Pancreas (tissue), 10 donors: ENCODE results near the gene GAS6. TPM values are rescaled to one million over a fixed set of nuclear protein-coding genes. Genes with fewer than 3 reads are reported as not detected.

Source experiments
- ATAC-seq, 4 donors: fragments of 200-7000 bp; cut with Tn5 transposase; one replicate each; pipeline versions ENCODE4 v1.8.0 to v1.9.1; 2020; ENCODE audit warnings: mild to moderate bottlenecking in 4 of 4, moderate library complexity in 4 of 4
- DNase-seq, 6 donors: peaks; one replicate each; pipeline ENCODE4 v3.0.0-alpha.2; 2020
- FAIRE-seq: peaks from 2 replicates; lab custom pipeline; 2012; peaks lifted over from hg19 to GRCh38; lab: Jason Lieb, UNC
- H3K27ac ChIP-seq, 4 donors: fragments of 200-600 bp; sonication (generic); 1 replicate in 3 of 4; 2 replicates in 1 of 4; pipeline versions ENCODE4 v1.5.0 to v1.8.0; 2020
- H3K27me3 ChIP-seq, 4 donors: fragments of 200-600 bp; one replicate each; pipeline ENCODE4 v1.8.0; 2021
- H3K36me3 ChIP-seq, 3 donors: fragments of 200-600 bp; sonication (generic) in 1 of 3; one replicate each; pipeline versions ENCODE4 v1.5.0 to v1.8.0; 2020 to 2021
- H3K4me1 ChIP-seq, 3 donors: fragments of 200-600 bp; one replicate each; pipeline ENCODE4 v1.8.0; 2021
- H3K4me3 ChIP-seq, 4 donors: fragments of 200-600 bp; sonication (generic) in 2 of 4; one replicate each; pipeline versions ENCODE4 v1.5.0 to v1.8.0; 2020 to 2021
- H3K9me3 ChIP-seq, 4 donors: fragments of 200-600 bp; one replicate each; pipeline ENCODE4 v1.8.0; 2021
- WGBS, 2 donors: extraction: QIAGEN DNeasy Blood & Tissue Kit; methylation state at CpG; one replicate each; pipeline ENCODE4 v1.1.7; 2013; 5-methylcytosine and 5-hydroxymethylcytosine counted together
- intact Hi-C, 3 donors: fragments of 100-400 bp; cut with DNase I; formaldehyde crosslinking; loops; one replicate each; pipeline versions ENCODE4 v1.11.1 to v1.14.2; 2022
- polyA plus RNA-seq, 2 donors: library from polyadenylated mRNA; stranded (reverse); fragments of 200-250 nt; gene quantifications; one replicate each; pipeline ENCODE4 v1.2.3, GENCODE V29; 2013
- total RNA-seq, 6 donors: library from RNA; stranded (reverse); fragmentation: NEBNext Ultra II Directional in 4 of 6; extraction: Animal tissue kit (Norgen Biotek cat#: 25700) in 4 of 6; gene quantifications; one replicate each; pipeline versions ENCODE4 v1.2.1 to v1.2.4, GENCODE V29; 2021 to 2023
- TF ChIP-seq, protein P1 (sequence below), 4 donors: fragments of 200-600 bp; sonication (generic) in 3 of 4; IDR thresholded peaks; one replicate each; pipeline versions ENCODE4 v1.5.0 to v1.8.0; 2021; ENCODE audit warnings: antibody characterized with exemption in 4 of 4
- donor health status: healthy with polysubstance abuse.
- donor health status: DM: no; HTN: no; CAD: no; lungs with moderate emphysema.
- donor health status: DM: no; HTN: no; CAD: no.
- donor health status: control.
- donor health status: control.
- donor health status: Bipolar disorder and iron deficiency.
- donor health status: DM: yes; HTN: yes; CAD: no.
- donor health status: DM: no; HTN: no; CAD: no.
- donor health status: DM: no; HTN: no; CAD: no.
- donor health status: DM: yes; HTN: yes; CAD: no.

The GAS6 gene
- total and polyA plus RNA-seq, 8 donors: 24.3 to 124 (median 42.2) TPM

DNA sequence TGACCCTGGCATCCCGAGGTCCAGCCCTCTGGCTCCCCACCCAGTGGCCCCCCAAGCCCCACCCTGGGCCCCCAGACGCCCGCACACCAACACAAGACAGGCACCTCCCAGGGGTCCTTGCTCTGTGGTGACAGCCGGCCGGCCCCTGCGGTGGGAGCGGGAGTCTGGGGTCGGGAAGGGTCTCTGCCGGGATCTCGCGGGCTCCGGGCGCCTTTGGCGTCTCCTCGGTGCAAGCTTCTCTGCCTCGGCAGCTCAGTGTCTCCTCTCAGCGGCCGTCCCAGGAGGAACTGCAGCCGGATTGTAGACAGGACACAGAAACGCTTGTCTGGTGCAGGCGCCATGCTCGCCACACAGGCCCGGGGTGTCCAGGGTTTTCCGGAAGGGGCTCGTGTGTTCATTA lies 61.1 kb downstream of the GAS6 start:
- FAIRE-seq: no peak
- Histone ChIP-seq H3K9me3 (no peaks in the 10 kb centered on the region), H3K4me3 (no peak overlapping the region), H3K27ac (no peak overlapping the region), H3K4me1 (no peaks in the 10 kb centered on the region), H3K27me3 (no peaks in the 10 kb centered on the region), H3K36me3 (no peaks in the 10 kb centered on the region)
- TF ChIP-seq, protein P1, sequence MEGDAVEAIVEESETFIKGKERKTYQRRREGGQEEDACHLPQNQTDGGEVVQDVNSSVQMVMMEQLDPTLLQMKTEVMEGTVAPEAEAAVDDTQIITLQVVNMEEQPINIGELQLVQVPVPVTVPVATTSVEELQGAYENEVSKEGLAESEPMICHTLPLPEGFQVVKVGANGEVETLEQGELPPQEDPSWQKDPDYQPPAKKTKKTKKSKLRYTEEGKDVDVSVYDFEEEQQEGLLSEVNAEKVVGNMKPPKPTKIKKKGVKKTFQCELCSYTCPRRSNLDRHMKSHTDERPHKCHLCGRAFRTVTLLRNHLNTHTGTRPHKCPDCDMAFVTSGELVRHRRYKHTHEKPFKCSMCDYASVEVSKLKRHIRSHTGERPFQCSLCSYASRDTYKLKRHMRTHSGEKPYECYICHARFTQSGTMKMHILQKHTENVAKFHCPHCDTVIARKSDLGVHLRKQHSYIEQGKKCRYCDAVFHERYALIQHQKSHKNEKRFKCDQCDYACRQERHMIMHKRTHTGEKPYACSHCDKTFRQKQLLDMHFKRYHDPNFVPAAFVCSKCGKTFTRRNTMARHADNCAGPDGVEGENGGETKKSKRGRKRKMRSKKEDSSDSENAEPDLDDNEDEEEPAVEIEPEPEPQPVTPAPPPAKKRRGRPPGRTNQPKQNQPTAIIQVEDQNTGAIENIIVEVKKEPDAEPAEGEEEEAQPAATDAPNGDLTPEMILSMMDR (IDR thresholded peaks at IDR 0.05): no peak
- intact Hi-C loops: no loop called here
- WGBS, 2 donors: 55 to 62% methylated on average over 25 of the region's 25 CpGs
- DNase-seq: peak in 2 of 6 donors; percentile 54 to 56
- ATAC-seq: no peak

DNA sequence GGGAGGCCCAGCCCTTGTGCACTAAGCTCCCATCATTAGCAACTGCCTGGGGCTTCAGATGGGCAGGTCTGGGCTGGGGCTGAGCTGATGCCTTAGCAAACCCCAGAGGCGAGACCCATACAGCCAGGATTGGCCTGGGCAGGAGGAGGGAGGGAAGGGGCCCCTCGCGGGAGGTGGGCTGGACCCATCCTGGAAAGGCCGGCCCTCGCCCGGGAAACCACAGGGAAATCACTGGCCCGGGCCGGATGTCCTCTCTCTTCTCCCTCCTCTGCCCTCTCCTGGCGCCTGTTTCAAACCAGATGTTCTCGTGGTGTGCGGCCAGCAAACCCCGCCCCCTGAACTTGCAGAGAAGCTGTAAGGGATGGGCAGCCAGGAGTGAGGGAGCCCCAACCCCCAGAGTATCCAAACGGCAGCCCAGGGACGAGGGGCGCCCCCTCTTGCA lies 61.8 kb downstream of the GAS6 start:
- H3K27ac ChIP-seq: no peak overlapping the region
- H3K4me3 ChIP-seq: no peak overlapping the region
- TF ChIP-seq, protein P1 (IDR thresholded peaks at IDR 0.05): no peak
- FAIRE-seq: no peak
- no peaks in the 10 kb centered on the region for H3K9me3 ChIP-seq
- peak in 2 of 6 donors; percentile 53 to 56 for DNase-seq
- H3K27me3 ChIP-seq: no peaks in the 10 kb centered on the region
- 24 to 33% methylated on average over 15 of the region's 15 CpGs for WGBS, 2 donors
- H3K4me1 ChIP-seq: no peaks in the 10 kb centered on the region
- peak in 3 of 4 donors; percentile 29 to 51 (median 35) for ATAC-seq
- no peaks in the 10 kb centered on the region for H3K36me3 ChIP-seq
- intact Hi-C loops: no loop called here

DNA sequence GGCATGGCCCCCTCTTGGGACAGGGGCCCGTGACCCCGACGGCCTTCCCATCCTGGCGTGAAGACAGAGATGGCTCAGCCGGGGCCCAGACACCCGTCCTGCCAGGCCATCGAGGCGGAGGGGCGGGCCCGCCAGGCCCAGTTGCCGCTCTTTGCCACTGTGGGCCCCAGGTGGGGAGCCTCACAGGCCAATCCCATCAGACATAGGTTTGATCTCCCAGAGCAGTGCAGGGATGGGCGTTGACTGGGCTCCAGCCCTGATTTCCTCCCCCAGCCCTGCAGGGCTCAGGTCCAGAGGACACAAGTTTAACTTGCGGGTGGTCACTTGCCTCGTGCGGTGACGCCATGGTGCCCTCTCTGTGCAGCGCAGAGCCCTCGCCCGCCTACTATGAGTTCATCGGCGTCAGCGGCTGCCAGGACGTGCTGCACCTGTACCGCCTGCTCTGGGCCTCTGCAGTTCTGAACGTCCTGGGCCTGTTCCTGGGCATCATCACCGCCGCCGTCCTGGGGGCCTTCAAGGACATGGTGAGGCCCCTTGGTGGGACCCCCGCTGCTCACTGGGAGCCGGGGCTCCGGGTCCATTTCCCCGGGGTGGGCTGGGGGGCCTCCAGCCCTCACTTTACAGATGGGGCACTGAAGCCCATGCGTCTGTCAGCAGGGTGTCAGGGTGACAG lies 62.5 kb downstream of the GAS6 start:
- FAIRE-seq (no peak), DNase-seq (peak in 3 of 6 donors; percentile 25 to 62 (median 53))

DNA sequence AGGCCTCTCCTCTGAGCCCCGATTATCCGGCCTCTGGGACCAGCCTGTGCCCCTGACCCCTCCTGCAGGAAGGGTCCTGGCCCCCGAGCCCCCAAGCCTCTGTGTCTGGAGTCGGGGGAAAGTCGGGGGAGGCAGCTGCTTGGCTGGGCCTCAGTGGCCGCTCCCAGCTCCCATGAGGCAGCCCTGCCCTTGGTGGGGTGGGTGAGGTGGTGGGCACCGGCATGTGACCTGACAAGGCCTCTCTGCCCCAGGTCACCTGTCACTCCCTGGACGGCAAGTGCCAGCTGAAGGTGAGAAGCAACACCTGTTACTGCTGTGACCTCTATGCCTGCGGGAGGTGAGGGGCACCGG lies 63.3 kb downstream of the GAS6 start:
- 63 to 77% methylated on average over 9 to 10 of the region's 10 CpGs for WGBS, 2 donors
- Histone ChIP-seq H3K9me3 (no peaks in the 10 kb centered on the region), H3K27me3 (no peaks in the 10 kb centered on the region), H3K36me3 (no peaks in the 10 kb centered on the region), H3K4me1 (no peaks in the 10 kb centered on the region), H3K27ac (no peak overlapping the region), H3K4me3 (no peak overlapping the region)
- DNase-seq: peak in 3 of 6 donors; percentile 17 to 71 (median 47)
- TF ChIP-seq, protein P1 (IDR thresholded peaks at IDR 0.05): no peak
- intact Hi-C loops: no loop called here
- ATAC-seq: no peak
- no peak for FAIRE-seq

More for the DNA sequence above, 62.5 kb downstream of the GAS6 start:
- Histone ChIP-seq H3K27ac (no peak overlapping the region), H3K36me3 (no peaks in the 10 kb centered on the region), H3K9me3 (no peaks in the 10 kb centered on the region), H3K27me3 (no peaks in the 10 kb centered on the region), H3K4me1 (no peaks in the 10 kb centered on the region), H3K4me3 (no peak overlapping the region)
- intact Hi-C loops: no loop called here
- ATAC-seq: no peak
- TF ChIP-seq, protein P1 (IDR thresholded peaks at IDR 0.05): no peak
- 78 to 86% methylated on average over 33 of the region's 33 CpGs for WGBS, 2 donors

DNA sequence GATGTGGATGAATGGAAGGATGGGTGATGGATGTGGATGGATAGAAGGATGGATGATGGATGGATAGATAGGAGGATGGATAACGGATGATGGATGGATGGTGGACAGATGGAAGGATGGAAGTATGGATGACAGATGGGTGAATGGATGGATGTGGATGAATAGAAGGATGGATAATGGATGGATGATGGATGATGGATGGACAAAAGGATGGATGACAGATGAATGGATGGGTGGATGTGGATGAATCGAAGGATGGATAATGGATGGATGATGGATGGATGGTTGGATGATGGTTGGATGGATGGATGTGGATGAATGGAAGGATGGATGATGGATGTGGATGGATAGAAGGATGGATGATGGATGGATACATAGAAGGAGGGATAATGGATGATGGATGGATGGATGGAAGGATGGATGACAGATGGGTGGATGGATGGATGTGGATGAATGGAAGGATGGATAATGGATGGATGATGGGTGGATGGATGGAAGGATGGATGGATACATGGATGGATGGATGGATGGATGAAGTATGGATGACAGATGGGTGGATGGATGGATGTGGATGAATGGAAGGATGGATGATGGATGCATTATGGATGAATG lies 65.6 kb downstream of the GAS6 start:
- Histone ChIP-seq H3K27me3 (no peaks in the 10 kb centered on the region), H3K27ac (no peak overlapping the region), H3K36me3 (no peaks in the 10 kb centered on the region), H3K9me3 (no peaks in the 10 kb centered on the region), H3K4me3 (no peak overlapping the region), H3K4me1 (no peaks in the 10 kb centered on the region)
- TF ChIP-seq, protein P1 (IDR thresholded peaks at IDR 0.05): no peak
- FAIRE-seq (no peak), ATAC-seq (no peak), DNase-seq (no peak)
- 48 to 58% methylated on average over 2 of the region's 2 CpGs for WGBS, 2 donors
- intact Hi-C loops: no loop called here
